ENCODE measurements around the gene GJB1.

The GJB1 gene

GRCh38 chrX:71215338-71215912 is 7.6 kb upstream of the GJB1 start:
- no peak for DNase-seq (ENCODE audit: low spot score)

GRCh38 chrX:71216485-71216884 is 6.5 kb upstream of the GJB1 start:
- DNase-seq (ENCODE audit: low spot score), result no peak

GRCh38 chrX:71217298-71217697 is 5.7 kb upstream of the GJB1 start:
- DNase-seq (ENCODE audit: low spot score), result no peak

GRCh38 chrX:71221145-71221544 is 1.9 kb upstream of the GJB1 start:
- no peak for DNase-seq (ENCODE audit: low spot score)

GRCh38 chrX:71224098-71224708 is 1.2 kb downstream of the GJB1 start:
- DNase-seq (ENCODE audit: low spot score), result no peak

GRCh38 chrX:71225009-71225408 is 2.0 kb downstream of the GJB1 start:
- no peak for DNase-seq (ENCODE audit: low spot score)

- peak; percentile 15 for DNase-seq (ENCODE audit: low spot score)
These were observed 2.7 kb downstream of the GJB1 start for GRCh38 chrX:71225676-71226075.

GRCh38 chrX:71227370-71228062 is 4.5 kb downstream of the GJB1 start:
- no peak for DNase-seq (ENCODE audit: low spot score)

GRCh38 chrX:71228063-71228642 is 5.1 kb downstream of the GJB1 start:
- DNase-seq (ENCODE audit: low spot score), result no peak

- no peak for DNase-seq (ENCODE audit: low spot score)
These were observed 12.5 kb downstream of the GJB1 start for GRCh38 chrX:71235482-71235881.

- no peak for DNase-seq (ENCODE audit: low spot score)
These were observed 13.8 kb downstream of the GJB1 start for GRCh38 chrX:71236836-71237235.

- DNase-seq (ENCODE audit: low spot score), result no peak
These were observed 16.8 kb downstream of the GJB1 start for GRCh38 chrX:71239781-71240180.

- no peak for DNase-seq (ENCODE audit: low spot score)
These were observed 18.3 kb downstream of the GJB1 start for GRCh38 chrX:71241301-71241700.

GRCh38 chrX:71244359-71245128 is 21.5 kb downstream of the GJB1 start:
- DNase-seq (ENCODE audit: low spot score), result no peak

- no peak for DNase-seq (ENCODE audit: low spot score)
These were observed 22.1 kb downstream of the GJB1 start for GRCh38 chrX:71245159-71245558.

GRCh38 chrX:71250841-71251240 is 27.8 kb downstream of the GJB1 start:
- no peak for DNase-seq (ENCODE audit: low spot score)

GRCh38 chrX:71251466-71251973 is 28.5 kb downstream of the GJB1 start:
- DNase-seq (ENCODE audit: low spot score), result no peak

GRCh38 chrX:71252221-71252620 is 29.2 kb downstream of the GJB1 start:
- no peak for DNase-seq (ENCODE audit: low spot score)

GRCh38 chrX:71253253-71254091 is 30.4 kb downstream of the GJB1 start:
- peak; percentile 22 for DNase-seq (ENCODE audit: low spot score)

GRCh38 chrX:71254092-71254963 is 31.3 kb downstream of the GJB1 start, which contains the start of gene ZMYM3:
Gene ZMYM3, minus strand, starts transcription at chrX:71254140. Its CDS starts 885 bp downstream, at chrX:71253255.
- DNase-seq (ENCODE audit: low spot score), result peak; percentile 72
